Lower leg skin (tissue), 3 donors: Measurements from ENCODE around the gene SLC38A10.

ENCODE experiments used
- POLR2A ChIP-seq, 2 donors: fragments of 450-650 bp; IDR thresholded peaks; one replicate each; pipeline ENCODE4 v1.6.1; 2016 to 2017; ENCODE audit warnings: antibody characterized with exemption in 2 of 2, mild to moderate bottlenecking in 1 of 2, moderate library complexity in 1 of 2
- TF ChIP-seq, protein P1 (sequence below), 3 donors: fragments of 450-650 bp; IDR thresholded peaks; one replicate each; pipeline ENCODE4 v1.5.1; 2016; ENCODE audit warnings: antibody characterized with exemption in 3 of 3, mild to moderate bottlenecking in 3 of 3, moderate library complexity in 2 of 3

- TF ChIP-seq, protein P1, sequence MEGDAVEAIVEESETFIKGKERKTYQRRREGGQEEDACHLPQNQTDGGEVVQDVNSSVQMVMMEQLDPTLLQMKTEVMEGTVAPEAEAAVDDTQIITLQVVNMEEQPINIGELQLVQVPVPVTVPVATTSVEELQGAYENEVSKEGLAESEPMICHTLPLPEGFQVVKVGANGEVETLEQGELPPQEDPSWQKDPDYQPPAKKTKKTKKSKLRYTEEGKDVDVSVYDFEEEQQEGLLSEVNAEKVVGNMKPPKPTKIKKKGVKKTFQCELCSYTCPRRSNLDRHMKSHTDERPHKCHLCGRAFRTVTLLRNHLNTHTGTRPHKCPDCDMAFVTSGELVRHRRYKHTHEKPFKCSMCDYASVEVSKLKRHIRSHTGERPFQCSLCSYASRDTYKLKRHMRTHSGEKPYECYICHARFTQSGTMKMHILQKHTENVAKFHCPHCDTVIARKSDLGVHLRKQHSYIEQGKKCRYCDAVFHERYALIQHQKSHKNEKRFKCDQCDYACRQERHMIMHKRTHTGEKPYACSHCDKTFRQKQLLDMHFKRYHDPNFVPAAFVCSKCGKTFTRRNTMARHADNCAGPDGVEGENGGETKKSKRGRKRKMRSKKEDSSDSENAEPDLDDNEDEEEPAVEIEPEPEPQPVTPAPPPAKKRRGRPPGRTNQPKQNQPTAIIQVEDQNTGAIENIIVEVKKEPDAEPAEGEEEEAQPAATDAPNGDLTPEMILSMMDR (IDR thresholded peaks at IDR 0.05) = no peak
- TF ChIP-seq POLR2A (IDR thresholded peaks at IDR 0.05) = no peak
Observed at GRCh38 chr17:81272616-81273015, 22.5 kb downstream of the SLC38A10 start.
